Panc1 (cell line): ENCODE results near the gene PDCD2L.

Source experiments
- CTCF ChIP-seq: fragments of 450-650 bp; IDR thresholded peaks from 2 replicates; pipeline ENCODE4 v1.5.1; 2017; ENCODE audit warnings: mild to moderate bottlenecking
- POLR2AphosphoS5 ChIP-seq: IDR thresholded peaks from 2 replicates; pipeline ENCODE4 v1.6.1; 2012; ENCODE audit warnings: mild to moderate bottlenecking, low read depth, low read length, moderate library complexity
- SIN3A ChIP-seq: IDR thresholded peaks from 2 replicates; pipeline ENCODE4 v1.6.1; 2012; ENCODE audit warnings: low read depth, mild to moderate bottlenecking, low read length, moderate library complexity, borderline replicate concordance; ENCODE audit not compliant: insufficient read depth
- TCF7L2 ChIP-seq: IDR thresholded peaks from 2 replicates; pipeline ENCODE4 v1.6.1; 2011; ENCODE audit warnings: mild to moderate bottlenecking, low read depth, low read length, inconsistent platforms
- TF ChIP-seq, protein P1 (sequence below), 2 experiments: IDR thresholded peaks; 2 replicates each; pipeline ENCODE4 v1.6.1; 2011 to 2012; ENCODE audit warnings: low read depth in 2 of 2, control low read depth in 1 of 2, low read length in 1 of 2, mild to moderate bottlenecking in 1 of 2, moderate library complexity in 1 of 2; ENCODE audit not compliant: insufficient read depth in 1 of 2

DNA sequence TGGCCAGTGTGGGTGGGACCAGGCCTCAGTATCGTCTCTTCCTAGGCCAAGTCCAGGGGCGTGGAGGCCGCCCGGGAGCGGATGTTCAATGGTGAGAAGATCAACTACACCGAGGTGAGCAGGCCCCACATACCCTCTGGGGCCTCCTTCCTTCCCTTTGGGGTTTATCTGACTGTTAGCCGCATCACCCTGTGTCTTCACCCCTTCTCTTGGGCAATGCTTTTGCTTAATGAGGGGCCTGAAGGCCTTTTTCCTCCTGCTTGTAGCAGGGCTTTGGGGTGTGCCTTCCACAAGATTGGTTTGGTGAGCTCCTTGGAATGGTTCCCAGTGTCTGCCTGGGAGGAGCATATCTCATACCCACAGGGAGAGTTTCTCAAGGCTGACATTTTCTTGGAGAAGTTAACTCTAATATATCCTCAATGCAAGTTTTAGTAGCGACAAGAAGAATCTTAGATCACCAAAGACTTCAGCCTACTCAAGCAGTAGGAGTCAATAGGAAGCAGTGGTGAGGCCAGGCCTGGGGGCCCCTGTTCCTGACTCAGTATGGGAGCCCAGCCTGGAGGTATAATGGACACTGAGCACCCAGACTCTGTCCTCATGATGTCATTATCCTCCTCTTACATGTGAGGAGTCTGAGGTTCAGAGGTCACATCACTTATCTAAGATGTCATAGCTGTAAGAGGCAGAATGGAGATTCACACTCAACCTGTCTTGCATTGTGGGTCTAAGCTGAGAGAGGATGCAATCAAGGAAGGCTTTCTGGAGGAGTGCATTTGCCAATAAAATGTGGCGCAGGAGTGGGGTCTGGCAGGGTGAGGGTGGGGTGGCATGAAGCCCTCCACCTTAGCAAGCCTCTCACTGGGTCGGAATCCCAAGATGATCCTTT lies 37.2 kb upstream of the PDCD2L start:
- TF ChIP-seq CTCF (no peak), SIN3A (no peak), POLR2AphosphoS5 (no peak), TCF7L2 (no peak)
- TF ChIP-seq, protein P1, sequence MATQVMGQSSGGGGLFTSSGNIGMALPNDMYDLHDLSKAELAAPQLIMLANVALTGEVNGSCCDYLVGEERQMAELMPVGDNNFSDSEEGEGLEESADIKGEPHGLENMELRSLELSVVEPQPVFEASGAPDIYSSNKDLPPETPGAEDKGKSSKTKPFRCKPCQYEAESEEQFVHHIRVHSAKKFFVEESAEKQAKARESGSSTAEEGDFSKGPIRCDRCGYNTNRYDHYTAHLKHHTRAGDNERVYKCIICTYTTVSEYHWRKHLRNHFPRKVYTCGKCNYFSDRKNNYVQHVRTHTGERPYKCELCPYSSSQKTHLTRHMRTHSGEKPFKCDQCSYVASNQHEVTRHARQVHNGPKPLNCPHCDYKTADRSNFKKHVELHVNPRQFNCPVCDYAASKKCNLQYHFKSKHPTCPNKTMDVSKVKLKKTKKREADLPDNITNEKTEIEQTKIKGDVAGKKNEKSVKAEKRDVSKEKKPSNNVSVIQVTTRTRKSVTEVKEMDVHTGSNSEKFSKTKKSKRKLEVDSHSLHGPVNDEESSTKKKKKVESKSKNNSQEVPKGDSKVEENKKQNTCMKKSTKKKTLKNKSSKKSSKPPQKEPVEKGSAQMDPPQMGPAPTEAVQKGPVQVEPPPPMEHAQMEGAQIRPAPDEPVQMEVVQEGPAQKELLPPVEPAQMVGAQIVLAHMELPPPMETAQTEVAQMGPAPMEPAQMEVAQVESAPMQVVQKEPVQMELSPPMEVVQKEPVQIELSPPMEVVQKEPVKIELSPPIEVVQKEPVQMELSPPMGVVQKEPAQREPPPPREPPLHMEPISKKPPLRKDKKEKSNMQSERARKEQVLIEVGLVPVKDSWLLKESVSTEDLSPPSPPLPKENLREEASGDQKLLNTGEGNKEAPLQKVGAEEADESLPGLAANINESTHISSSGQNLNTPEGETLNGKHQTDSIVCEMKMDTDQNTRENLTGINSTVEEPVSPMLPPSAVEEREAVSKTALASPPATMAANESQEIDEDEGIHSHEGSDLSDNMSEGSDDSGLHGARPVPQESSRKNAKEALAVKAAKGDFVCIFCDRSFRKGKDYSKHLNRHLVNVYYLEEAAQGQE (IDR thresholded peaks at IDR 0.05; ENCODE audit: insufficient read depth in 1 of 2, low read depth in 2 of 2, low read length in 1 of 2): no peak
